ENCODE results near the gene SRGAP1.
"Not testable (repeated sequence)": the region's sequence is repeated elsewhere in the genome, so short reads cannot be mapped to it uniquely, and the experiment has no call there.

SRGAP1 gene

DNA sequence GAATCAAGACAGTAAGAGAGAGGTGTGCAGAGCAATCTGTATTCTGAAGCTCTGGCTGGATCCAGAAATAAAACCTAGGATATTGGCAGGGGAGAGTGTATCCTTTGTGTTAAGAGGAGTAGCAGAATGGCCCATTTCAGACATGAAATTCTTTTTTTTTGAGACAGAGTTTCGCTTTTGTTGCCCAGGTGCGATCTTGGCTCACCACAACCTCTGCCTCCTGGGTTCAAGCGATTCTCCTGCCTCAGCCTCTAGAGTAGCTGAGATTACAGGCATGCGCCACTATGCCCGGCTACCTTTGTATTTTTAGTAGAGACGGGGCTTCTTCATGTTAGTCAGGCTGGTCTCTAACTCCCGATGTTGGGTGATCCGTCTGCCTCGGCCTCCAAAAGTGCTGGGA lies 6.1 kb upstream of the SRGAP1 start:
- Histone ChIP-seq H3K27me3 (ENCODE audit: insufficient read depth, low read length) (no peaks in the 10 kb centered on the region), H2AFZ (ENCODE audit: low read length, unreplicated experiment) (no peak overlapping the region), H3K4me3 (ENCODE audit: low read depth, low read length) (no peak overlapping the region), H3K36me3 (ENCODE audit: insufficient read depth, low read length) (no peaks in the 10 kb centered on the region), H3K27ac (ENCODE audit: low read depth, low read length) (no peak overlapping the region), H3K79me2 (ENCODE audit: control insufficient read depth, insufficient read depth, low read length, unreplicated experiment) (no peaks in the 10 kb centered on the region), H3K4me1 (ENCODE audit: control insufficient read depth, insufficient read depth, low read length, unreplicated experiment) (no peaks in the 10 kb centered on the region)

- peak overlapping the region; percentile 24 for H2AFZ ChIP-seq (ENCODE audit: low read length, unreplicated experiment)
- H3K4me3 ChIP-seq (ENCODE audit: low read depth, low read length): no peak overlapping the region
- no peaks in the 10 kb centered on the region for H3K27me3 ChIP-seq (ENCODE audit: insufficient read depth, low read length)
- H3K79me2 ChIP-seq (ENCODE audit: control insufficient read depth, insufficient read depth, low read length, unreplicated experiment): peaks cover 17% of the 10 kb centered on the region
- H3K4me1 ChIP-seq (ENCODE audit: control insufficient read depth, insufficient read depth, low read length, unreplicated experiment): no peaks in the 10 kb centered on the region
- H3K36me3 ChIP-seq (ENCODE audit: insufficient read depth, low read length): no peaks in the 10 kb centered on the region
- no peak overlapping the region for H3K27ac ChIP-seq (ENCODE audit: low read depth, low read length)
Observed at GRCh38 chr12:63841011-63841410, 3.5 kb upstream of the SRGAP1 start.

- no peaks in the 10 kb centered on the region for H3K27me3 ChIP-seq (ENCODE audit: insufficient read depth, low read length)
- no peak overlapping the region for H3K27ac ChIP-seq (ENCODE audit: low read depth, low read length)
- H3K36me3 ChIP-seq (ENCODE audit: insufficient read depth, low read length): no peaks in the 10 kb centered on the region
- H3K4me3 ChIP-seq (ENCODE audit: low read depth, low read length): no peak overlapping the region
- peaks cover 3% of the 10 kb centered on the region for H3K4me1 ChIP-seq (ENCODE audit: control insufficient read depth, insufficient read depth, low read length, unreplicated experiment)
- peak overlapping the region; percentile 52 for H2AFZ ChIP-seq (ENCODE audit: low read length, unreplicated experiment)
- H3K79me2 ChIP-seq (ENCODE audit: control insufficient read depth, insufficient read depth, low read length, unreplicated experiment): peaks cover 22% of the 10 kb centered on the region
Observed at GRCh38 chr12:63841571-63841970, 2.9 kb upstream of the SRGAP1 start.

GRCh38 chr12:63842750-63843149 lies 1.8 kb upstream of the SRGAP1 start:
- Histone ChIP-seq H3K79me2 (ENCODE audit: control insufficient read depth, insufficient read depth, low read length, unreplicated experiment) (peaks cover 34% of the 10 kb centered on the region), H3K27ac (ENCODE audit: low read depth, low read length) (peak overlapping the region; percentile 58), H3K4me3 (ENCODE audit: low read depth, low read length) (peak overlapping the region; percentile 94; the same call in 1 of the 2 replicates)
- H3K4me1 ChIP-seq (ENCODE audit: control insufficient read depth, insufficient read depth, low read length, unreplicated experiment); H2AFZ ChIP-seq (ENCODE audit: low read length, unreplicated experiment); H3K27me3 ChIP-seq (ENCODE audit: insufficient read depth, low read length); H3K36me3 ChIP-seq (ENCODE audit: insufficient read depth, low read length): not testable (repeated sequence)

- peaks cover 10% of the 10 kb centered on the region for H3K4me1 ChIP-seq (ENCODE audit: control insufficient read depth, insufficient read depth, low read length, unreplicated experiment)
- peak overlapping the region; percentile 58 for H3K27ac ChIP-seq (ENCODE audit: low read depth, low read length)
- peak overlapping the region; percentile 89 for H2AFZ ChIP-seq (ENCODE audit: low read length, unreplicated experiment)
- H3K36me3 ChIP-seq (ENCODE audit: insufficient read depth, low read length): no peaks in the 10 kb centered on the region
- H3K4me3 ChIP-seq (ENCODE audit: low read depth, low read length): peak overlapping the region; percentile 94
- no peaks in the 10 kb centered on the region for H3K27me3 ChIP-seq (ENCODE audit: insufficient read depth, low read length)
- H3K79me2 ChIP-seq (ENCODE audit: control insufficient read depth, insufficient read depth, low read length, unreplicated experiment): peaks cover 38% of the 10 kb centered on the region
Observed at GRCh38 chr12:63843254-63843720, 1.2 kb upstream of the SRGAP1 start.

DNA sequence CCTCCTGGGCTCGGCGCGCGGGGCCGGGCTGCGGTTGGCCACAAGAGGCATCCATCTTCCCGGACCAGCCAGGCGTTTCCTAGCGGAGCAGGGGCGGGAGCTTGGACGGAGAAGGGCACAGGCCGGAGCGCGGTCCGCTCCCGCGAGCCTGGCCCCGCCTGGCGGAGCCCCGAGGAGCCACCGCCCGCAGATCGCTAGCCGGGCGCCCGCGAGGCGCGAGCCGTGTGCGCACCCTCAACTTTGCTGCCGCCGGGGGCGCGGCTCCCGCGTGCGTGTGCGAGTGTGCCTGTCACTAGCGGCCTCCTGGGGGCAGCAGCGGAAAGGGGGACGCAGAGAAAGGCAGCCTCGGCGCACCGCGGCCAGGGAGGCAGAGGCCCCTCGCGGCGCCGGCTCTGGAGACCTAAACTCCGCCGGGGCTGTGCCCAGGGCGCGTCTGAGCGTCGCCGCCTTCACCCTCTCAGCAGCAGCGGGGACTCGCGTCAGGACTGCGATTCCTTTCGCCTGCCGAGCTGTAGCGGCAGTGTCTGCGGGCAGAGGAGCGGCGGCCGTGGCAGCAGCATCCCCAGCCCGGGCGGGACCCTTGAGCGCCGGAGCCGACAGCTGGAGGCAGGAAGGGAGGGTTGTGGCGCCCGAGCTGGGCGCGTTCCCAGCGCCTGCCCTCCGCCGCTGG lies 644 bp upstream of the SRGAP1 start:
- Histone ChIP-seq H3K27ac (ENCODE audit: low read depth, low read length) (peak overlapping the region; percentile 58), H3K4me3 (ENCODE audit: low read depth, low read length) (peak overlapping the region; percentile 94), H3K79me2 (ENCODE audit: control insufficient read depth, insufficient read depth, low read length, unreplicated experiment) (peaks cover 44% of the 10 kb centered on the region), H3K27me3 (ENCODE audit: insufficient read depth, low read length) (no peaks in the 10 kb centered on the region), H3K4me1 (ENCODE audit: control insufficient read depth, insufficient read depth, low read length, unreplicated experiment) (peaks cover 15% of the 10 kb centered on the region), H2AFZ (ENCODE audit: low read length, unreplicated experiment) (peak overlapping the region; percentile 5), H3K36me3 (ENCODE audit: insufficient read depth, low read length) (no peaks in the 10 kb centered on the region)

DNA sequence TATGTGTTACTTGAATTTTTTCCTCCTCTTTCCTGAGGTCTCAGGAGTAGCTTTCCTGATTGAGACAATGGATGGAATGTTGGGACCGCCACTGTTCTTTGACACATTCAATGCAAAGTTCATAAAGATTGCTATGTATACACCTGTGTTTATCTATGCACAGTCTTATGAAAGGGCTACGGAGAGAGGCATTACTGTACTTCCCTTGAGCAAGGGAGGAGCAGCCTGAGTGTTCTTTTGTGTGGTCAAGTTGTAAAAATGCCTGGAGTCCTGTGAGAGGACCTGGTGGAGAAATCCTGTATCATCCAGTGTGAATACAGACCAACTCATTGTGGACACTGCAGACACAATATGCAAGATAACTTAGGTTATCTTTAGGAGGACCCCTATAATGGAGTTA lies 1.2 kb downstream of the SRGAP1 start:
- Histone ChIP-seq H3K79me2 (ENCODE audit: control insufficient read depth, insufficient read depth, low read length, unreplicated experiment) (peaks cover 62% of the 10 kb centered on the region), H2AFZ (ENCODE audit: low read length, unreplicated experiment) (no peak overlapping the region), H3K27me3 (ENCODE audit: insufficient read depth, low read length) (no peaks in the 10 kb centered on the region), H3K4me1 (ENCODE audit: control insufficient read depth, insufficient read depth, low read length, unreplicated experiment) (peaks cover 30% of the 10 kb centered on the region), H3K4me3 (ENCODE audit: low read depth, low read length) (peak overlapping the region; percentile 94), H3K27ac (ENCODE audit: low read depth, low read length) (peak overlapping the region; percentile 58), H3K36me3 (ENCODE audit: insufficient read depth, low read length) (no peaks in the 10 kb centered on the region)

GRCh38 chr12:63846238-63846967 lies 1.9 kb downstream of the SRGAP1 start:
- peaks cover 67% of the 10 kb centered on the region for H3K79me2 ChIP-seq (ENCODE audit: control insufficient read depth, insufficient read depth, low read length, unreplicated experiment)

DNA sequence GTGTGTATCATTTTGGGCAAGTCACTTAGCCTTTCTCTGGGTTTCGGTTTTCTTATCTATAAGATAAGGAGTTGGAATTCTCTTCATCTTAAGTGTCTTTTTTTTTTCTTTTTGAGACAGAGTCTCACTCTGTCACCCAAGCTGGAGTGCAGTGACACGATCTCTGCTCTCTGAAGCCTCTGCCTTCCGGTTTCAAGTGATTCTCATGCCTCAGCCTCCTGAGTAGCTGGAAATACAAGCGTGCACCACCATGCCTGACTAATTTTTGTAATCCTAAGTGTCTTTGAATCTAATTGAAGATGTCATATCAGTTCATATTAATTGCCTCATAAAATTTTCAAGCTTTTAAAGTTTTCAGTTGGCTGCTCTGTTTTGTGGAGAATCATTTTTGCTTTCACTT lies 4.0 kb downstream of the SRGAP1 start:
- Histone ChIP-seq H3K4me3 (ENCODE audit: low read depth, low read length) (peak overlapping the region; percentile 62), H3K27ac (ENCODE audit: low read depth, low read length) (no peak overlapping the region), H3K79me2 (ENCODE audit: control insufficient read depth, insufficient read depth, low read length, unreplicated experiment) (peaks cover 87% of the 10 kb centered on the region), H3K4me1 (ENCODE audit: control insufficient read depth, insufficient read depth, low read length, unreplicated experiment) (peaks cover 30% of the 10 kb centered on the region), H2AFZ (ENCODE audit: low read length, unreplicated experiment) (no peak overlapping the region), H3K36me3 (ENCODE audit: insufficient read depth, low read length) (no peaks in the 10 kb centered on the region), H3K27me3 (ENCODE audit: insufficient read depth, low read length) (no peaks in the 10 kb centered on the region)

More at GRCh38 chr12:63846238-63846967, 1.9 kb downstream of the SRGAP1 start:
- H3K27me3 ChIP-seq (ENCODE audit: insufficient read depth, low read length): no peaks in the 10 kb centered on the region
- H2AFZ ChIP-seq (ENCODE audit: low read length, unreplicated experiment): no peak overlapping the region
- H3K27ac ChIP-seq (ENCODE audit: low read depth, low read length): peak overlapping the region; percentile 58
- peaks cover 30% of the 10 kb centered on the region for H3K4me1 ChIP-seq (ENCODE audit: control insufficient read depth, insufficient read depth, low read length, unreplicated experiment)
- peak overlapping the region; percentile 94 for H3K4me3 ChIP-seq (ENCODE audit: low read depth, low read length)
- no peaks in the 10 kb centered on the region for H3K36me3 ChIP-seq (ENCODE audit: insufficient read depth, low read length)

DNA sequence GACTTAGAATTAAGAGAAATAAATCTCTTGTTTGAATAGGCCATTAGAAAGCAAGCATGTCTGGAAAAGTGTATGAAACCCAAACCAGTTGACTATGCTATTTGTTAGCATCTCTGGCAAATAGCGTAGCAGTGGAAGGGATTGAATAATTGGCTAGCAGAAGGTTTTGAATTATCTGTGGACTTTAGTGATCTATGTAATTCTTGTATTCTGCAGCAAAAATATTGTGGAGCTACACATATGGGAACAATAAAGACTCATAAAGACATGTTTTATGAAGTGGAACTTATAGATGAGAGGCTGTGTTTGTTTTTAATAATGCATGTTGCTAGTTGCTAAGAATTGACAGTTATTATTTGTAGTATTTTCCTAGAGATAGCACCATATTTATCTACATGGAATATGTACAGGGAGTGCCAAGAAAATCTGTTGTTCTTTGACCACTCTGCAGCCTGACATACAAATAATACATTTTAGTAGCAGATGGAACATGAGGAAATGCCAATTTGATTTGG lies 4.7 kb downstream of the SRGAP1 start:
- H3K79me2 ChIP-seq (ENCODE audit: control insufficient read depth, insufficient read depth, low read length, unreplicated experiment): peaks cover 94% of the 10 kb centered on the region
- H3K27me3 ChIP-seq (ENCODE audit: insufficient read depth, low read length): no peaks in the 10 kb centered on the region
- H3K4me3 ChIP-seq (ENCODE audit: low read depth, low read length): peak overlapping the region; percentile 62
- no peak overlapping the region for H3K27ac ChIP-seq (ENCODE audit: low read depth, low read length)
- H3K4me1 ChIP-seq (ENCODE audit: control insufficient read depth, insufficient read depth, low read length, unreplicated experiment): peaks cover 30% of the 10 kb centered on the region
- H3K36me3 ChIP-seq (ENCODE audit: insufficient read depth, low read length): no peaks in the 10 kb centered on the region
- H2AFZ ChIP-seq (ENCODE audit: low read length, unreplicated experiment): no peak overlapping the region

Data from ACC112 (cell line).